ENCODE data around the gene OR2D2. TPM values are rescaled to one million over a fixed set of nuclear protein-coding genes. Genes with fewer than 3 reads are reported as not detected.

The OR2D2 gene
- total RNA-seq, 4 donors from 2014 or later = not detected

DNA sequence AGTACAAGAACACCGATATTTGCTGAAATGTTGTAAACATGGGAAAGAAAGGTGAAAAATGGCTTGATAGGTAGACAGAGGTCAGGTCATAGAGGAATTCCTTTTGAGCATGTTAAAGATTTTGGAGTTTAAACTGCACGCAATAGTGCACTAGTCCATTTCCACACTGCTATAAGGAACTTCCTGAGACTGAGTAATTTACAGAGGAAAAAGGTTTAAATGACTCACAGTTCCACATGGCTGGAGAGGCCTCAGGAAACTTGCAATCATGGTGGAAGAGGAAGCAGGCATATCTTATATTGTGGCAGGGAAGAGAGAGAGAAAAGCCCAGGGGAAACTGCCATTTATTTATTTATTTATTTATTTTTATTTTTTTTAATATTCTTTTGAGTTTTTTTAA lies 41.8 kb downstream of the OR2D2 start:
- TF ChIP-seq, protein P1, sequence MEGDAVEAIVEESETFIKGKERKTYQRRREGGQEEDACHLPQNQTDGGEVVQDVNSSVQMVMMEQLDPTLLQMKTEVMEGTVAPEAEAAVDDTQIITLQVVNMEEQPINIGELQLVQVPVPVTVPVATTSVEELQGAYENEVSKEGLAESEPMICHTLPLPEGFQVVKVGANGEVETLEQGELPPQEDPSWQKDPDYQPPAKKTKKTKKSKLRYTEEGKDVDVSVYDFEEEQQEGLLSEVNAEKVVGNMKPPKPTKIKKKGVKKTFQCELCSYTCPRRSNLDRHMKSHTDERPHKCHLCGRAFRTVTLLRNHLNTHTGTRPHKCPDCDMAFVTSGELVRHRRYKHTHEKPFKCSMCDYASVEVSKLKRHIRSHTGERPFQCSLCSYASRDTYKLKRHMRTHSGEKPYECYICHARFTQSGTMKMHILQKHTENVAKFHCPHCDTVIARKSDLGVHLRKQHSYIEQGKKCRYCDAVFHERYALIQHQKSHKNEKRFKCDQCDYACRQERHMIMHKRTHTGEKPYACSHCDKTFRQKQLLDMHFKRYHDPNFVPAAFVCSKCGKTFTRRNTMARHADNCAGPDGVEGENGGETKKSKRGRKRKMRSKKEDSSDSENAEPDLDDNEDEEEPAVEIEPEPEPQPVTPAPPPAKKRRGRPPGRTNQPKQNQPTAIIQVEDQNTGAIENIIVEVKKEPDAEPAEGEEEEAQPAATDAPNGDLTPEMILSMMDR (IDR thresholded peaks at IDR 0.05; ENCODE audit: low read depth) = no peak

GRCh38 chr11:6845383-6845782 lies 46.9 kb downstream of the OR2D2 start, which contains the start of gene OR10A5:
OR10A5 (plus strand) TSS chr11:6845683; CDS start chr11:6845683, 0 bp downstream.
- TF ChIP-seq, protein P1 (IDR thresholded peaks at IDR 0.05; ENCODE audit: low read depth) = no peak

GRCh38 chr11:6844356-6844755 lies 47.9 kb downstream of the OR2D2 start:
- TF ChIP-seq, protein P1 (IDR thresholded peaks at IDR 0.05; ENCODE audit: low read depth) = no peak

- TF ChIP-seq, protein P1 (IDR thresholded peaks at IDR 0.05; ENCODE audit: low read depth) = no peak
These were observed 48.6 kb downstream of the OR2D2 start for GRCh38 chr11:6843670-6844069.

DNA sequence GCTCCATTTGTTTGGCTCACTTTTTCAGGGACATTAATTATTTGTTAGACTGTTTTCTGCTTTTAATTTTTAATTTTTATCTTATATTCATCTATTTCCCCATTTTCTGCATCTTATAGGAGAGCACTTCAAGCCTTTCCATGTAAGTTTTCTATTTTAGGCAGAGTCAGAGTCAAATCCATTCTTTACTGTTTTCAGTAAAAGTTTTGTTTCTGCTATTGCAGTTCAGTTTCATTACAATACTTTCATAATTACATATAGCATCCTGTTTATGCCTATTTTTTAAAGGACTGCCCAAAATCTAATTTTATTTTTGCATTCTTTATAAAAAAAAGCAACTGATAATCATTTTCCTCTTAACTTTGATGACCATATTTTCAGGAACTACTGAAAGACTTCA lies 50.6 kb downstream of the OR2D2 start:
- TF ChIP-seq, protein P1 (IDR thresholded peaks at IDR 0.05; ENCODE audit: low read depth) = no peak

Other genes starting within 250 kb of the OR2D2 start
- gene DCHS1, start 236.7 kb downstream of the OR2D2 start, total RNA-seq = 10 to 100 TPM in 3 of 4 donors, 1 to 10 TPM in 1; 7.0 to 23.7 (median 10.7) TPM
- gene MRPL17, start 209.2 kb downstream of the OR2D2 start, total RNA-seq = 10 to 100 TPM; 12.8 to 22.0 (median 15.0) TPM
- gene OR2AG2, start 120.5 kb downstream of the OR2D2 start, total RNA-seq = under 1 TPM in 2 of 4 donors, not detected in 2; 0.17 to 0.33 TPM
- gene OR2AG1, start 109.5 kb downstream of the OR2D2 start, total RNA-seq = not detected
- gene OR6A2, start 92.8 kb downstream of the OR2D2 start, total RNA-seq = under 1 TPM in 3 of 4 donors, not detected in 1; 0.22 to 0.34 (median 0.33) TPM
- not detected for gene OR10A5, start 46.8 kb downstream of the OR2D2 start, total RNA-seq
- not detected for gene OR10A2, start 29.4 kb downstream of the OR2D2 start, total RNA-seq
- gene OR10A4, start 15.9 kb downstream of the OR2D2 start, total RNA-seq = not detected
- gene OR2D3, start 28.5 kb upstream of the OR2D2 start, total RNA-seq = not detected
- gene ZNF215, start 33.9 kb upstream of the OR2D2 start, total RNA-seq = 1 to 10 TPM in 1 of 4 donors, under 1 TPM in 2, not detected in 1; 0.65 to 1.7 (median 0.66) TPM
- 1 to 10 TPM in 3 of 4 donors, under 1 TPM in 1; 0.57 to 2.0 (median 1.3) TPM for gene ZNF214, start 127.8 kb upstream of the OR2D2 start, total RNA-seq
- gene NLRP14, start 128.0 kb upstream of the OR2D2 start, total RNA-seq = under 1 TPM in 1 of 4 donors, not detected in 3; 0.19 TPM
- gene RBMXL2, start 196.5 kb upstream of the OR2D2 start, total RNA-seq = not detected

Data from subcutaneous adipose tissue (tissue), 4 donors.